ENCODE measurements around the gene ENTPD6.

- TF ChIP-seq CTCF (IDR thresholded peaks at IDR 0.05; ENCODE audit: poor library complexity, severe bottlenecking), result no peak
- no peak for TF ChIP-seq SMC3 (conservative IDR thresholded peaks at IDR 0.05; ENCODE audit: poor library complexity)
- no peak for TF ChIP-seq EZH2 (IDR thresholded peaks at IDR 0.05; ENCODE audit: borderline replicate concordance, insufficient read depth, low read length, poor library complexity, severe bottlenecking)
- TF ChIP-seq EP300 (conservative IDR thresholded peaks at IDR 0.05; ENCODE audit: poor library complexity, severe bottlenecking), result no peak
- TF ChIP-seq POLR2AphosphoS5 (IDR thresholded peaks at IDR 0.05), result no peak
- no peak for TF ChIP-seq REST (IDR thresholded peaks at IDR 0.05; ENCODE audit: borderline replicate concordance)
- TF ChIP-seq RAD21 (conservative IDR thresholded peaks at IDR 0.05), result no peak
- no peak for TF ChIP-seq TAF1 (IDR thresholded peaks at IDR 0.05; ENCODE audit: low read depth)
Observed at GRCh38 chr20:25193843-25194242, 1.7 kb upstream of the ENTPD6 start.
